HCEC 1CT (cell line): Measurements from ENCODE around the gene NKAIN2.
"Not testable (repeated sequence)": the region's sequence is repeated elsewhere in the genome, so short reads cannot be mapped to it uniquely, and the experiment has no call there.

Experiments used
- DNase-seq: peaks from one replicate; pipeline ENCODE4 v3.0.0-alpha.2; 2017

Gene NKAIN2

GRCh38 chr6:123896869-123897268 lies 93.2 kb downstream of the NKAIN2 start:
- no peak for DNase-seq

- no peak for DNase-seq
Observed at GRCh38 chr6:123897965-123898364, 94.3 kb downstream of the NKAIN2 start.

- no peak for DNase-seq
Observed at GRCh38 chr6:123898665-123899064, 95.0 kb downstream of the NKAIN2 start.

DNA sequence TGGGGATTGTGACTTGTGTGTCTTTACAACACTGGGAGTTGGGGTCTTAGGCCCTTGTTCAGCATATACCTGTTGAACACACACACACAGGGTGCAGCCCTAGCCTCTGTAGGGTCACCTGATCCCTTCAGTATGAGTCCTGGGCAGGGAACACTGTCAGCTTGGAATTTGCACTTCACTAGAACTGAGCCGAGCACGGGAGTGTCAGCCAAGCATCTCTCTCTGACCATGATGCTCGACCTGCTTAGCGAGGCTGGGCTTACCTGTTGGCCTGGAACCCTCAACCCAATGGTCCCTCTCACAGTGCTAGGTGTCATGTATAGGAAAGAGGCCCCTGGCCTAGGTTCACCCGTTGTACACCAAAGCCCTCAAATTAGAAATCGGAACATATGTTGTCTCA lies 96.1 kb downstream of the NKAIN2 start:
- no peak for DNase-seq

GRCh38 chr6:123901436-123901835 lies 97.8 kb downstream of the NKAIN2 start:
- DNase-seq = no peak

DNA sequence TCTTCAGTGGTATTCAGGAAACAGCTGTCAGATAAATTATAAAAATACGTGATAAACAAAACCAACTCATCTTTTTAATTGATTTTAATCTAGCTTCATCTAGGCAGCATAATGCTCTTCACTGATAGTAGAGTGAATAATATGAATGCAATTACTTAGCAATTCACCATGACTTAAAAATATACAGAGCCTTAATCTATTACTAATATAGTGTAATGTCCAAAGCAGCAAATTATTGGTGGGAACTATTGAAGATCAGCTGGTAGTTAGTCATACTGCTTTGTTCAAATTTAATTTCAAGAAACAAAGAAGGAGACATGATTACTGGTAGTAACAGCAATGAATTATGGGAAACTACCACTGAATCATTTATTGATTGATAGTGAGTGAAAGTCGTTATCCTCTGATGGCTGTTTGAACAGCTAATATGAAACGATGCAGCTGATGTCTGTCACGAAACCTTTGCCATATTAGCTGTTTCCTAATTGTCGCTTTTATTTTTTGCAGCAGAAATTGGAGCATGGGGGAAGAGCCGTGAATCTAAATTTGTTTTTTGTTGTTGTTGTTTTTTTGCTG lies 99.2 kb downstream of the NKAIN2 start:
- DNase-seq = no peak

GRCh38 chr6:123904228-123904627 lies 100.6 kb downstream of the NKAIN2 start:
- no peak for DNase-seq

DNA sequence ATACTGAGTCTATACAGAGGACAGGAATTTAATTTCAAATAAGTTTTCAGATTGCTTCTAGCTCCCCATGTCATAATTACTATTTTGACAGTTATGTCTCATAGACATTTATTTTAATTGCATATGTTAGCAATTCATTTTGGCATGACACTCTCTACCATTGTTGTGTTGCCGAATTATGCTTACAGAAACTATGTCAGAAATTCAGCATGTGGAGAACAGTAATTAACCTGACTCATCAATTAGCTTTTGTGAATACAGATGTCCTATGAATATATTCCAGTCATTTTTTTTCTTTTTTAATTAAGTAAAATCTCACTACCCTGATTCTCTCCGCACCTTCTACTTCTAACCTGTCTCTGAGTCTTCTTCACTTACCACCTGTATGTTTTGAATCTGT lies 105.1 kb downstream of the NKAIN2 start:
- no peak for DNase-seq

DNA sequence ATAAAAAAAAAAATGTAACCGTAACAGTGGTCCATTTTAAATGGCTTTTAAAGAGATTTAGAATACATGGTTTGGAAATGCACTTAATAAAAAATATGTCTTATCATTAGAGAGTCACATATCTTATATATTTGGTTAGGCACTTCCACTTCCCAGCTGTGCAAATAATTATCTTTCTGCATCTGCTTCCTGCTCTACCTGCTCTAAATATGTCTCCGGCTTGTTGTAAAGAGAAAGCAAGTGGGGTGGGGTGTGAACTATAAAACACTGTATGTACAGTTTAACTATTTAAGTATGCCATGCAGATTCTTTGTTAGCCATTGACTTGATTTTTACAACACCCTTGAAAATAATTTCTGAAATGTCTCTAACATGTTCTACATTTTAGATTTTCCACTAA lies 106.3 kb downstream of the NKAIN2 start:
- DNase-seq = no peak

- no peak for DNase-seq
Observed at GRCh38 chr6:123913863-123914262, 110.2 kb downstream of the NKAIN2 start.

- not testable (repeated sequence) for DNase-seq
Observed at GRCh38 chr6:123923379-123923778, 119.7 kb downstream of the NKAIN2 start.

GRCh38 chr6:123925350-123925749 lies 121.7 kb downstream of the NKAIN2 start:
- no peak for DNase-seq

DNA sequence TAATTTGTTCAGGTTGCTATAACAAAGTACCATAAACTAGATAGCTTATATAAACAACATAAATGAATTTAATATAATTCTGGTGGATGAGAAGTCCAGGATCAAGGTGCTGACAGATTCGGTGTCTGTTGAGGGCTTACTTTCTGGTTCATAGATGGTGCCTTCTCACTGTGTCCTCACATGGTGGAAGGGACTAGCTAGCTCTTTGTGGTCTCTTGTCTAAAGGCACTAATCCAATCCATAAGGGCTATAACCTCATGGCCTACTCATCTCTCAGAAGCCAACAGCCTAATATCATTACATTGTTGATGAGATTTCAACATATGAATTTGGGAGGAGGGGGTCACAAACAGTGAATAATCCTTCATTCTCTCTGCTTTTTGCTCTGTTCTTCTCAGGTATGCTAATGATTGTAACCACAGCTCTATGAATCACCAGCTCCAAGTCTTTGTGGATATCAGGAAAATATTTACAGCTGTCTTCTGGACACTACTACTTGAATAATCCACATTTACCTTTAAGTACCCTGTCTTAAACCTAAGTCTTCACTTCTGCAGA lies 122.3 kb downstream of the NKAIN2 start:
- no peak for DNase-seq

GRCh38 chr6:123928529-123928928 lies 124.9 kb downstream of the NKAIN2 start:
- DNase-seq = no peak

DNA sequence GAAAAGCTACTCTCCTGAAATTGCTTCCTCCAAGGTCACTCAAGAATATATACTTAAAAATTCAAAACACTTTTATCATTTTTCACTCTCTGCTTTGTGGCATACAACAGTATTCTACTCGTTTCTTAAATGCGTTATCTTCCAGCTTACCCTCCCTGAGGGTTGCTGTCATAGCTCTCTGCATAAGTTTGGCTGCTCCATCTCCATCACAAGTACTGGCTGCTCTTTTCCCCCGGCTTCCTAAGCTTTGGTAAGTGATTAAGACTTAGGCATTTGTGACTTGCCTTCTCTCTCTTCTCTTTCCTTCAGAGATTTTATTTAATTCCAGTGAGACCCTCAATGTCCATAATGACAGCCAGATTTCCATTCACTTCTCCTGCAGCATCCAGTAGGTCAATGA lies 128.3 kb downstream of the NKAIN2 start:
- no peak for DNase-seq

GRCh38 chr6:123940551-123940950 lies 136.9 kb downstream of the NKAIN2 start:
- no peak for DNase-seq

DNA sequence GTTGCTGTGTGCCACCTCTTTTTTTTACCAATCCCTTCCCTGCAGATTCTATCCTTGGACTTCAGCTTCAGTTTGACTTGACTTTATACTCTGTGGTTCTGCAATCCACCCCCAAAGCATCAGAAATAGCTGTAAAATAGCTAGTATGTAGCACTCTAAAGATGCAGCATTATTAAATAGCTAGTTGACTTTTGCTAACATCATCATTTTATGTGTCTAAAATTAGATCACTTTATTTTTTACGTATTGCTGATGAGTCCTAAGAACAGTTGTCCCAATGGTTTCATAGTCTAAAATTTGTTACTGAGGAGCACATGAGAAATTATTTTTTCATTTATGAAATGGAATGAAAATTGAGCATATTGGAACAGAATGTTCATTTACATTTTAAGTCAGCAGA lies 138.2 kb downstream of the NKAIN2 start:
- no peak for DNase-seq

- no peak for DNase-seq
Observed at GRCh38 chr6:123945386-123945785, 141.7 kb downstream of the NKAIN2 start.

GRCh38 chr6:123953920-123954319 lies 150.3 kb downstream of the NKAIN2 start:
- DNase-seq = no peak

DNA sequence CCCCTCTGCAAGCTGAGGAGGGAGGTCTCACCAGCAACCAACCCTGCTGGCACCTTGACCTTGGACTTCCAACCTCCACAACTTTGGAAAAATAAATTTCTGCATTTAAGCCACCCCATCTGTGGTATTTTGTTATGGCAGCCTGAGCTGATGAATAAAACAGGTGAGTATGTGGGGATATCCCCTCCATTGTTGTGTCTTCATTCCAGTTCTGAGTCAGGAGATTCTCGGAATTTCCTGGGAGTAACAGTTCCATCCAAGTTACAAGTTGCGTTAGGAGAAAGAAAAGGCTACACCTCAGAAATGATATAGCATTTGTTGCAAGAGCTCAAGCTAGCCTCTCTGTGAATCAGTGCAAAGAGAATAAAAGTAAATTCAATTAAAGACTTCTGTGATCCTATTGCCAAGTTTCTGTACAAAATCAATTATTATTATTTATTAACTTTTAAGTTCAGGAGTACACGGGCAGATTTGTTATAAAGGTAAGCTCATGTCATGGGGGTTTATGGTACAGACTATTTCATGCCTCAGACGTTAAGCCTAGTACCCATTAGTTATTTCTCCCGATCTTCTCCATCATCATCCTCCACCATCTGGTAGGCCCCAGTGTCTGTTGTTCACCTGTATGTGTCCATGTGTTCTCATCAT lies 153.0 kb downstream of the NKAIN2 start:
- DNase-seq = no peak

GRCh38 chr6:123962508-123962907 lies 158.8 kb downstream of the NKAIN2 start:
- no peak for DNase-seq

DNA sequence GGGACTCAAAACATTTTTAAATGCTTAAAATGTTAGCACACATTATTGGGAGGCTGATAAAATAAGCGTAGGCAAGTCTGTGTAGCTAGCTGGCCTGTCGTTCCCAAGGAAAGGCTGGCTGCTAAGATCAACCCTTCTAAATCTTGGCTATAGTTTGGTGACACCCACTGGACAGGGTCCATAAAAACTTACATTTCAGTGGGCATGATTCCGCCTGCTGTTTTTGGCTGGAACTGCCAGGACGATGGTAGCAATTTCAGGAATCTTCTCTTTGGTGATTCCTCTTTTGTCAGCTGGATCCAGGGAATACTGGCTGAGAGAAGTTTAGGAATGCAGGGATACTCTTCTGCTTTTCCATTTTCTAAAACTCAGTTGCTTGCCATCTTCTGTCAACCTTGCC lies 162.2 kb downstream of the NKAIN2 start:
- DNase-seq = no peak

- DNase-seq = no peak
Observed at GRCh38 chr6:123966618-123967017, 163.0 kb downstream of the NKAIN2 start.

GRCh38 chr6:123967905-123968304 lies 164.2 kb downstream of the NKAIN2 start:
- DNase-seq = no peak
